ENCODE data around the gene UNK.
A peak's percentile ranks its signal among the peaks of the same experiment; 100 is the strongest.

UNK gene

GRCh38 chr17:75822119-75822799, 37.7 kb downstream of the UNK start:
- DNase-seq (no peak), ATAC-seq (no peak)

- DNase-seq (no peak), ATAC-seq (no peak)
These were observed 38.2 kb downstream of the UNK start for GRCh38 chr17:75822800-75823166.

DNA sequence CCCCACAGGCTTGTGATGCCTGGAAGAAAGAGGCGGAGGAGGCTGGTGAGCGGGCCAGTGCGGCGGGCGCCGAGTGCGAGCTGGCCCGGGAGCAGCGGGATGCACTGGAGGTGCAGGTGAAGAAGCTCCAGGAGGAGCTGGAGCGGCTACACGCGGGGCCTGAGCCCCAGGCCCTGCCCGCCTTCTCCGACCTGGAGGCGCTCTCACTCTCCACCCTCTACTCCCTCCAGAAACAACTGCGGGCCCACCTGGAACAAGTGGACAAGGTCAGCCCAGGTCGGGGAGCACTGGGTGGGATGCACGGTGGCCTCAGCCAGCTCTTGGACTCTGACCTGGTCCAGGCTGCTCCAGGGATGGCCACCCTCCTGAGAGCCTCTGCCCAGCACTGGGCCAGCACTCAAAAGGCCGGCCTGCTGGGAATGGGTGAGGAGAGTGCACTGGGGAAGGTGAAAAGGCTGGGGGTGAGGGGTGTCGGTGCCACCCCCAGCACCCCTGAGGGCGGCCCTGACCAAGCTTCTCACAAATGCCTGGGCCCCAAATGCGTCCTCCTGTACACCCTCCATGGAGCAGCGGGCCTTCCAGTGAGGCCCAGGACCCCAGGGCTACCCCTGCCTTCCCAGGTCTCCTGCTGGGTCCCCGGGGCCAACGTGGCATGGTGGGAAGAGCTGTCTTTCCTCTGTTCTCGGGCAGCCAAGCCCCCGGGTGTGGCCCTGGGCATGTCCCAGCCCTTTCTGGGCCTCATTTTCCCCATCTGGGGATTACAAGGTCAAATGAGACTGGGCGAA, 38.8 kb downstream of the UNK start:
- DNase-seq (no peak), ATAC-seq (no peak)

GRCh38 chr17:75824050-75824552, 39.5 kb downstream of the UNK start:
- DNase-seq: no peak

GRCh38 chr17:75824666-75825065, 40.1 kb downstream of the UNK start:
- DNase-seq (no peak), ATAC-seq (no peak)

More at GRCh38 chr17:75824050-75824552, 39.5 kb downstream of the UNK start:
- no peak for ATAC-seq

DNA sequence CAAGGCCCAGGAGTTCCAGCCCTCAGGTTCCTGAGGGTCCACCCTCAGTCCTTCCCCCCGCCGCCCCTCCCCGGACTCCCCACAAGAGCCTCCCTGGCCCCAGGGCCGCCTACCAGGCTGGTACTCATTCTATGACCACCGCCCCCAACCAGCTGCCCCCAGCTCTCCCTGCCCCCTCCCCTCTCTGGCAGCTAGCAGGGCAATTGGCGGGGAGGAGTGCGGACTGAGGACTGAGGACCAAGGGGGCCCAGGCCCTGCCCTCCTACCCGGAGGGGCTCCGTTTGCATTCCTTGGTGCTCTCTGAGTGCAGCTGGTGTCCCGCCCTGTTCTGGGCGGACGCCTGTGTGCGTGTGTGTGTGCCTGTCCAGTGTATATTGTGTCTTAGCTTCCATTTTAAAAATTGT, 40.5 kb downstream of the UNK start:
- no peak for ATAC-seq
- DNase-seq: no peak

DNA sequence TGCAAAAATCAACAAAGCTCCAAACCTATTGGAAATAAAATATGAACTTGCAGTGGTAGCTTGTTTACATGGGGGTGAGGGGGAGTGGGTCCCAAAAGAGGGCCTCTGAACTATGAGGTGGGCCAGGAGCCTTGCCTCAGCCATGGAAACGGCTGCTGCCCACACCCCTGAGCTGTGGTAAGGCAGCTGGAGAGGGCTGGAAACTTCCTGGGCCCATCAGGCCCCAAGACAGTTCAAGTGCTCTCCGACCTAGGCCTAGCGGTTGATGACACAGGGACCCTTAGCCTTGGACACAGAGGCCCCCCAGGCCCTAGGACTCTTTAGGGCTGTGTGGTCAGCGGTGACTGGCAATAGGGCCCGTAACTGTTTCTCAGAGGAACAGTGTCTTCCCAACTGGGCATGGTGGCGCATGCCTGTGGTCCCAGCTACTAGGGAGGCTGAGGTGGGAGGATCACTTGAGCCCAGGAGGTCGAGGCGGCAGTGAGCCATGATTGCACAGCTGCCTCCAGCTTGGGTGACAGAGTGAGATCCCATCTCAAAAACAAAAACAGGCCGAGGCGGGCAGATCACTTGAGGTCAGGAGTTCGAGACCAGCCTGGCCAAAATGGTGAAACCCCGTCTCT, 41.3 kb downstream of the UNK start:
- no peak for ATAC-seq
- no peak for DNase-seq

DNA sequence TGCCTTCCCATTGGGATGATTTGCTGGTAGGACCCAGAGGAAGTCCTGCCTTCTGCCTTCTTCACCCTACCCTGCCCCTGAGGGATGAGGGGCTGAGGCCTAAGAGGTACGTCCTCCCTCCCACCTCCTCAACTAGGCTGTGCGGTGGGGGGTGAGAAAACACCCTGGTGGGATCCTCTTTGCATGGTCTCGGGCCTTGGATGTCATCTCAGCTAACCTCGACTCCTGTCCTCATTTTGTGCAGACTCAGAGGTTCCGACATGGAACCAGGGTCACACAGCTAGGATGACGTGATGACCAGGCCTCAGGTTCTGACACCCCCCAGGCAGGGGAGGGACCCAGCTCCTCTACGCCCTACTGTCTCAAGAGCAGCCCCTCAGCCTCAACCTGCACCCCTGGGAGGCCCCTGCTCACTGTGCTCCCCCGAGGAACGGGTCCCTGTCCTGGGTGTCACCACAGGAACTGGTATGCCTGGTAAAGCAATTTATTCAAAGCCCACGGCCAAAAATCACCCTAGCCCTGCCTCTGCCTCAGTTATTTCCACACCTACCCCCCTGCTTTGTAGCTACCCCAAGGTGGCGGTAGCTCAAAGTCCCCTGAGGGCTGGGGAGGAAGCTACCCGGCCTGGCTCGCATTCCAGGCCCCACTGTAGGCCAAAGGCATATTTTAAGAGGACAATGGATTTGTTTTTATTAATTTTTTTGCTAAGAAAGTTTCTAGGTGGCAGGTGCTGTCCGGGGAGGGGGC, 42.1 kb downstream of the UNK start:
- no peak for DNase-seq

DNA sequence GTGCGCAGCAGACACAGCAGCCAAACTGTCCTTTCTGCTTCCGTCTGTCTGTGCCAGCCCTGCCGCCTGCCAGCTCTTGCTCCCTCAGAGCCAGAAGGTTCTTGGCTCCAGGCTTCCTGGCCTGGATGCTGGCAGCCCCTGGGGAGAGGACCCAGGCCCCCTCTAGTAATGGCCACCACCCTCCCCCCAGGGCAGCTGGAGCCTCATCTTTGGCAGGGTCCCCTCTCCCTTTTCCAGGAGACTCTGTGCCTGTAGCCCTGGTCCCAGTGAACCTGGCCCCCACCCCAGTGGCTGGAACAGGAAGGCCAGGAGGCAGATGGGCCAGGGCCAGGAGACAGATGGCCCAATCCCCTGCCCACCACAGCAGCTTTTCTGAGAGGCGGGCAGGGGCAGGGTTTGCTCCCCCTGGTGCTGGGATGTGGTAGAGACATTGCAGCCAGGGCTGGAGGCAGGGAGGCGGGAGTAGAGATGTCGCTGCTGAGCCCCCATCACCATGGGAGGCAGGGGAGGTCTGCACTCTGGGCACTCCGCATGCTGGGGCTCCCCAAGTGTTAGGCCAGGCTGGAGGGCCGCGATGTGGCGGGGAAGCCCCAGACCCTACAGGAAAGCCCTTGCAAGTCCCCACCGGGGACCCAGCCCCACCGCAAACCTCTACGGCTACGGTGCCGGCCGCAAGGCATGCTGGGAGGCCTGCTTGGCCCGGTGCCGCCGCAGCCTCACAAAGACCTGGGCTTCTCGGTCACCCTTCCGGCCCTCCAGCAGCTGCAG, 42.9 kb downstream of the UNK start:
- ATAC-seq: peak; percentile 33
- DNase-seq: peak; percentile 67

More for the DNA sequence above, 42.1 kb downstream of the UNK start:
- ATAC-seq: no peak

- ATAC-seq: no peak
- DNase-seq: no peak
These were observed 43.4 kb downstream of the UNK start for GRCh38 chr17:75828076-75828400.

GRCh38 chr17:75828741-75829140, 44.1 kb downstream of the UNK start:
- no peak for DNase-seq
- ATAC-seq: no peak

- ATAC-seq: no peak
- no peak for DNase-seq
These were observed 45.1 kb downstream of the UNK start for GRCh38 chr17:75829747-75830146.

- ATAC-seq (no peak), DNase-seq (peak; percentile 56)
These were observed 45.8 kb downstream of the UNK start for GRCh38 chr17:75830164-75831031.

DNA sequence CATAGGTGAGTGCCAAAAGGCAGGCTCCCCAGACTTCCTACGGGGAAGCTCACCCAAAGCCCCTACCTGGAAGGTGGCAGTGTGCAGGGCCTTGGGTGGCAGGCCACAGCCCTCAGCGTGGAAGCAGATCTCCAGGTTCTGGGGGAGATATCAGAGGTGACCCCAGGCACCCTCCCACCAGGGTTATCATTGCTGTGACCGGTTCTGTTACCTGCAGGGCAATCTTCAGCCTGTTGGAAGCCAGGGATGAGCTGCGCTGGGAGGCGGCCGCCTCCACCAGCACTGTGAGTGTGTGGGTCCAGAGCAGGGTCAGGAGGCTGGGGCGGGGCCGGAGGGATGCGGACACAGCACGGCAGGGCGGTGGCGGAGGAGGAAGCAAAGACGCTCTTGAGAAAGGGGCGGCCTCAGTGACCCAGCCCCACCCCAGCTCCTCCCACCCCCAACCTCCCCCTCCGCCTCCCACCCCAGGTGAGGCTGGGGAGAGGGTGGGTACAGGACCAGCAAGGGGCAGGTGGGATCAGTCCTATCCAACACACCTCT, 46.5 kb downstream of the UNK start:
- no peak for ATAC-seq
- no peak for DNase-seq

GRCh38 chr17:75832164-75832651, 47.6 kb downstream of the UNK start:
- peak; percentile 63 for DNase-seq
- ATAC-seq: peak; percentile 71

DNA sequence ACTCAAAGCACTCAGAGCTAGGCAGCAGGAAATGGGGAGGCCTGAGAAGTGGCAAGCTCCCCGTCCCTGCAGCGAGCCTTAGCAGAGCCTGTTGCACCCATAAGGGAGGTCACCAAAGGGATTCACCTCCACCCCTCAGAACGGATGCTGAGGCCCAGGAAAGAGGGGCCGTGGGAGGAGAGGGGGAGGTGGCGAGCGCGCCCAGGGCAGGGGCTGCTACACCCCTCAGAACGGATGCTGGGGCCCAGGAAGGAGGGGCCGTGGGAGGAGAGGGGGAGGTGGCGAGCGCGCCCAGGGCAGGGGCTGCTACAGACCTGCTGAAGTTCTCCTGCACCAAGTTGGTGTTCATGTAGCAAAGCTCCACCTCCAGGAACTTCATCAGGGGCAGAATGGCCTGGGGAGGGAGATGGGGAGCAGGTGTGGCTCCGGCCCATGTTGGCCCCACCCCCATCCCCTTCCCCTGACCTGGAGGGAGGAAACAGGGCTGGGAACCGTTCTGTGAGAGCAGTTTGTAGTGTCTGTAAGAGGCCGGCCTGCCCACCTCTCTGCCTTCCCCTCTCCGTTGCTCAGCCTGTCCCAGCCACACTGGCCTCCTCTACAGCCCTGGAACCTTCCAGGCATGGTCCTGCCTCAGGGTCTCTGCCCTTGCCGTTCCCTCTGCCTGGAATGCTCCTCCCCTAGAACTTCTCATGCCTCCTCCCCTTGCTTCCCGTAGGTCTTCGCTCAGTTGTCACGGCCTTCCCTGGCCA, 48.2 kb downstream of the UNK start:
- DNase-seq: peak; percentile 42
- ATAC-seq: peak; percentile 31

DNA sequence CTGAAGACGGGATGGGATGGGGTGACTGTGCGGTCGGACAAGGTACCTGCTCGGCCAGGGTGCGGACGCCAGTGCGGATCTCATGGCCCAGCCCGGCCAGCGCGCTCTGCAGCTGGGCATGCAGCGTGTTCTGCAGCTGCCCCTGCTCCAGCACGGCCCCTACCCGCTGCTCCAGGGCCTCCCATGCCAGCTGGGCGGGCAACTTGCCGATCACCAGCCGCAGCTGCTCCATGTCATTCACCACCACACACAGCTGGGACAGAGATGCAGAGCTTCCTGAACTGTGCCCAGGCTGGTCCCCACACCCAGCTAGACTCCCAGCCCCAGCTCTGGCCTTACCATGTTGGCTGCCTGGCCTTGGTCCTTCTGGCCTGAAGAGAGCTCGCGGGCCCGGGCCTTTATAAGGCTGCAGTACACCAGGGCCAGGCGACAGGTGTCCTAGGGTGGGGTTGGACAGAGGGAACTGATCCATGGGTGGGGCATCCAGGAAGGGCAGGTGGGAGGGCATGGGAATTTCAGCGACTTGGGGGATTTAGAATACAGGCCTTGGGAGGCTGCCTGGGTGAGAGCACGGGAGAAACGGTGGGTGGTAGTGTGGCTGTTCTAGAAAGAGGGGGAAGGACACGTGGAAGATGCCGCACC, 49.8 kb downstream of the UNK start:
- no peak for DNase-seq

DNA sequence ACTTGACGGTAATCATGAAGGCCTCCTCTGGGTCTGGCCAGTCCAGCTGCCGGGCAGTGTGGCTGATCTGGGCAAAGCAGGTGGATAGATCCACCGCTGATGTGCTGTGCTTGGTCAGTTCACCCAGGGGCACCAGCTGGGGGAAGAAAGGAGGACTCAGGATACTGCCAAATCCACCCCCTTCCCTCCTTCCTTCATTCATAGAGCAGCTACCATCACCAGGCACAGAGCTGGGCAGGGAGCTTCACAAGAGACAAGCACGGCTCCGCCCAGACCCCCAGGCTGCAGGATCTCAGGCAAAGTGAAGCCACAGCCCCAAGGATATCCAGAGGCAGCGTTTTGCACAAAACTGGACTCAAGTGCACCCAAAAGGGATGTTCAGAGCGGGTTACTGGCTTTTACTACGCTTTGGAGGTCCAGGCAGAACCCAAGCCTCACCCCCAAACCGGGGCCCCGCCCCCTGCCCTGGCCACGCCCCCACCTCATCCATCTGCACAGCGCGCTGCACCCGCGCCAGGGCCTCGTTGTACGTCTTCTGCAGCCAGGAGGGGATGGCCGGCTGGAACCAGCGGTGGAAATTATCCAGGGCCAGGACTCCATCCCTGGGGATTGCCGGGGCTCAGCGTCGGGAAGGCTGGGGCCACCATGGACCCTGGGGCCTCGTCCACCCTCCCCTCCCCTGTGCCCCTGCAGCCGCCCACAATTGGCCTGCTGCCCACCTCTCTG, 50.5 kb downstream of the UNK start:
- ATAC-seq: no peak
- peak; percentile 32 for DNase-seq

More for the DNA sequence above, 49.8 kb downstream of the UNK start:
- ATAC-seq: no peak

Measured in stimulated activated naive CD8-positive, alpha-beta T cell treated with anti-CD3 and anti-CD28 coated beads, Interleukin-15, Interleukin-2, amounts not matched to agents 100 U/mL and 50 U/mL, for 24 hours (primary cell).